IMR-90 (cell line): ENCODE results near the gene HTR3A.

Experiments used
- CTCF ChIP-seq: conservative IDR thresholded peaks from 2 replicates; pipeline ENCODE4 v1.5.1; 2012; ENCODE audit warnings: mild to moderate bottlenecking, low read depth, low read length, improper control_type of control experiment
- MAFK ChIP-seq: IDR thresholded peaks from 2 replicates; pipeline ENCODE4 v1.6.1; 2012; ENCODE audit warnings: low read depth, low read length, improper control_type of control experiment
- USF2 ChIP-seq: fragments of 150-350 bp; IDR thresholded peaks from 2 replicates; pipeline ENCODE4 v1.6.1; 2017; ENCODE audit warnings: mild to moderate bottlenecking, antibody characterized with exemption, low read length, low read depth

- TF ChIP-seq MAFK: no peak
- TF ChIP-seq CTCF: no peak
- no peak for TF ChIP-seq USF2
Observed at GRCh38 chr11:114016986-114017385, 42.1 kb downstream of the HTR3A start.
